DND-41 (cell line): ENCODE measurements around the gene LSMEM2.
A peak's percentile ranks its signal among the peaks of the same experiment; 100 is the strongest.

Source experiments
- ATAC-seq: fragments of 200-7000 bp; cut with Tn5 transposase; 3 replicates; pipeline ENCODE4 v1.9.1; 2021; ENCODE audit warnings: low read depth; ENCODE audit not compliant: insufficient read depth
- DNase-seq: peaks from one replicate; pipeline ENCODE4 v3.0.0-alpha.2; 2020
- H2AFZ ChIP-seq: 2 replicates; pipeline ENCODE4 v1.6.0; 2012; ENCODE audit warnings: low read depth, low read length
- H3K27ac ChIP-seq: 2 replicates; pipeline ENCODE4 v1.5.1; 2012; ENCODE audit warnings: low read length, inconsistent platforms
- H3K27me3 ChIP-seq: fragments of 200-600 bp; sonication (generic); 2 replicates; pipeline ENCODE4 v1.6.0; 2012; ENCODE audit warnings: low read length, mild to moderate bottlenecking, inconsistent platforms; ENCODE audit not compliant: insufficient read depth, poor library complexity
- H3K36me3 ChIP-seq: 2 replicates; pipeline ENCODE4 v1.5.1; 2012; ENCODE audit warnings: low read length, inconsistent platforms; ENCODE audit not compliant: insufficient read depth
- H3K4me1 ChIP-seq: 2 replicates; pipeline ENCODE4 v1.5.1; 2012; ENCODE audit warnings: mild to moderate bottlenecking, low read length; ENCODE audit not compliant: insufficient read depth
- H3K4me2 ChIP-seq: 2 replicates; pipeline ENCODE4 v1.6.0; 2012; ENCODE audit warnings: mild to moderate bottlenecking, moderate library complexity, low read length, inconsistent platforms; ENCODE audit not compliant: insufficient read depth
- H3K4me3 ChIP-seq, 2 experiments: fragments of 200-600 bp in 1 of 2; shearing (Covaris generic) in 1 of 2; 2 replicates each; pipeline ENCODE4 v1.5.1; 2012 to 2016; ENCODE audit warnings: inconsistent platforms in 2 of 2, low read length in 2 of 2, mild to moderate bottlenecking in 2 of 2, low read depth in 1 of 2, moderate library complexity in 1 of 2
- H3K79me2 ChIP-seq: 2 replicates; pipeline ENCODE4 v1.6.0; 2012; ENCODE audit warnings: low read length, inconsistent platforms; ENCODE audit not compliant: insufficient read depth
- H3K9ac ChIP-seq: 2 replicates; pipeline ENCODE4 v1.6.0; 2012; ENCODE audit warnings: low read depth, mild to moderate bottlenecking, inconsistent platforms, low read length, moderate library complexity
- H3K9me3 ChIP-seq: 2 replicates; pipeline ENCODE4 v1.5.1; 2012; ENCODE audit warnings: low read length, moderate library complexity, mild to moderate bottlenecking, inconsistent platforms; ENCODE audit not compliant: insufficient read depth, severe bottlenecking
- H4K20me1 ChIP-seq: 2 replicates; pipeline ENCODE4 v1.6.0; 2012; ENCODE audit warnings: low read length; ENCODE audit not compliant: insufficient read depth
- EZH2 ChIP-seq: IDR thresholded peaks from 3 replicates; pipeline ENCODE4 v1.6.1; 2012; ENCODE audit warnings: borderline replicate concordance, low read depth, mild to moderate bottlenecking, moderate library complexity, low read length, inconsistent platforms; ENCODE audit not compliant: severe bottlenecking
- TF ChIP-seq, protein P1 (sequence below): IDR thresholded peaks from 2 replicates; pipeline ENCODE4 v1.5.1; 2012; ENCODE audit warnings: borderline replicate concordance, low read length, moderate library complexity, mild to moderate bottlenecking; ENCODE audit not compliant: poor library complexity, severe bottlenecking; ENCODE audit errors: extremely low read depth

Gene LSMEM2

DNA sequence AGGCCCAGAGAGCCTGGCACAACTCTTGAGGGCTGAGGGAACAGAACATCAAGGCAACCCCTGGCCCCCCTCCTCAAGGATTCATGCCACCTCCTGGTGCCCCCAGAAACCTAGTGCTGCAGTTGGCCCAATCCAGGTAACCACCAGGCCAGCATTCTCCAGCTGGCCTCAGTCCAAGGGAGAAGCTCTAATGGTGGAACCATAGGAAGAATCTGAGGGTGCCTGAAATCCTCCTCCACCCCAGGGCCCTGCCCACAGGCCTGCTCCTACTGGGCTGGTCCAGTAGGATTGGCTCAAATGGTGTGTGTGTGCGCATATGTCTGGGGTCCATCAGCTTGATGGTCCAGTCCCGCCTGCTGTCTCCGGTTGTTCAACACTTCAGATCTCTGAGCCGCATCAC is 35.9 kb downstream of the LSMEM2 start:
- Histone ChIP-seq H3K4me2 (no peak overlapping the region), H3K79me2 (peaks cover 13% of the 10 kb centered on the region), H4K20me1 (peaks cover 13% of the 10 kb centered on the region; the same call in 1 of the 2 replicates), H3K36me3 (peaks cover 40% of the 10 kb centered on the region), H3K27ac (no peak overlapping the region), H3K4me3 (no peak overlapping the region), H3K9me3 (peaks cover 2% of the 10 kb centered on the region), H3K9ac (no peak overlapping the region), H3K27me3 (no peaks in the 10 kb centered on the region), H2AFZ (no peak overlapping the region), H3K4me1 (peaks cover 20% of the 10 kb centered on the region)
- ATAC-seq: no peak
- TF ChIP-seq, protein P1, sequence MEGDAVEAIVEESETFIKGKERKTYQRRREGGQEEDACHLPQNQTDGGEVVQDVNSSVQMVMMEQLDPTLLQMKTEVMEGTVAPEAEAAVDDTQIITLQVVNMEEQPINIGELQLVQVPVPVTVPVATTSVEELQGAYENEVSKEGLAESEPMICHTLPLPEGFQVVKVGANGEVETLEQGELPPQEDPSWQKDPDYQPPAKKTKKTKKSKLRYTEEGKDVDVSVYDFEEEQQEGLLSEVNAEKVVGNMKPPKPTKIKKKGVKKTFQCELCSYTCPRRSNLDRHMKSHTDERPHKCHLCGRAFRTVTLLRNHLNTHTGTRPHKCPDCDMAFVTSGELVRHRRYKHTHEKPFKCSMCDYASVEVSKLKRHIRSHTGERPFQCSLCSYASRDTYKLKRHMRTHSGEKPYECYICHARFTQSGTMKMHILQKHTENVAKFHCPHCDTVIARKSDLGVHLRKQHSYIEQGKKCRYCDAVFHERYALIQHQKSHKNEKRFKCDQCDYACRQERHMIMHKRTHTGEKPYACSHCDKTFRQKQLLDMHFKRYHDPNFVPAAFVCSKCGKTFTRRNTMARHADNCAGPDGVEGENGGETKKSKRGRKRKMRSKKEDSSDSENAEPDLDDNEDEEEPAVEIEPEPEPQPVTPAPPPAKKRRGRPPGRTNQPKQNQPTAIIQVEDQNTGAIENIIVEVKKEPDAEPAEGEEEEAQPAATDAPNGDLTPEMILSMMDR: no peak
- no peak for TF ChIP-seq EZH2
- no peak for DNase-seq

DNA sequence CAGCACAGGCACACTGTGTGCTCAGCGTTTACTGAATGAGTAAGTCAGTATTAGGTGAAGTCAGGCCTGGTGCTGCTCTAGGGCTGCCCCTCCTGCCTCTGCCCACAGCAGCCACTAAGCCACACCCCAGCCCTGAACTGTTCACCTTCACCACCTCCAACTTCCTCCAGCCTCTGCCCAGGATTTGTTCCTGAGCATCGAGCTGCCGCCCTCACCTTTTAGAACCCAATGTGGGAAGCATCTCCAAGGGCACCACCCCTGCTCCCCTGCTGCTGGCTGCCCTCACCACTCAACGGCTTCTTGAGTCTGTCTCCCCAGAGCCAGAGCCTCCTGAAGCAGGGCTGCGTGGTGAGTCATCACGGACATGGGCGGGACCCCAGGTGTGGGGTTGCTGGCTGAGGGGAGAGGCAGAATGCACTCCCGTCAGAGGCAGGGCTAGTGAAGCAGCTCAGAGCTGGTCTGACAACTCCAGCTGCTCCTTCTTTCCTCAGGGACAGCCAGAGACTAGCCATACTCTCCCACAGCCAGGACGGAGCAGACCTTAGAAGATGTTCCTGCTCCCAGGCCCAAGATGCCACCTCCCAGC is 37.9 kb downstream of the LSMEM2 start:
- TF ChIP-seq, protein P1: no peak
- no peak for TF ChIP-seq EZH2
- Histone ChIP-seq H3K9ac (no peak overlapping the region), H3K27ac (no peak overlapping the region), H3K9me3 (no peaks in the 10 kb centered on the region), H3K36me3 (peaks cover 44% of the 10 kb centered on the region), H3K4me1 (peaks cover 33% of the 10 kb centered on the region), H3K4me3 (no peak overlapping the region), H3K79me2 (peaks cover 24% of the 10 kb centered on the region), H4K20me1 (peaks cover 19% of the 10 kb centered on the region; the same call in 1 of the 2 replicates), H3K27me3 (no peaks in the 10 kb centered on the region), H3K4me2 (no peak overlapping the region), H2AFZ (no peak overlapping the region)
- DNase-seq (no peak), ATAC-seq (no peak)

DNA sequence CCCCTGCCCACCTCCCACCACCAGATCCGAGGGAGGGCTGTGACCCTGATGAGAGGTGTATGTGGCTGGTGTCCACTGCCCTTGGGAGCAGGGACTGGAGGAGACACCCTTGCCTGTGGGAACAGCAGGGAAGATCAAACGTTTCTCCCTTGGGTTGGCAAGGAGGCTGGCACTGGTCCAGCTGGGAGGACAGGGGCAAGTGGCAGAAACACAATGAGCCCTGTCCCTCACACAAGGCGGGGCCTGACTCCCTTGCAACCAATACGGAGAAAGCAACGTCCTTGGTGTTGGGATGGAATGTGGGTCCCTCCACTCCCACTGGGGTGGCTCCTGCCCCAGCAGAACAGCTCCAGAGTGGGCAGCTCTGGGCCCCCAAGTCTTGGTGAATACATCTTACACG is 38.4 kb downstream of the LSMEM2 start:
- peaks cover 39% of the 10 kb centered on the region for H3K4me1 ChIP-seq
- no peak for DNase-seq
- TF ChIP-seq EZH2: no peak
- TF ChIP-seq, protein P1: no peak
- H3K4me3 ChIP-seq: no peak overlapping the region
- H4K20me1 ChIP-seq: peaks cover 19% of the 10 kb centered on the region; the same call in 1 of the 2 replicates
- H2AFZ ChIP-seq: no peak overlapping the region
- H3K9ac ChIP-seq: no peak overlapping the region
- no peak overlapping the region for H3K27ac ChIP-seq
- no peaks in the 10 kb centered on the region for H3K27me3 ChIP-seq
- ATAC-seq: no peak
- H3K4me2 ChIP-seq: no peak overlapping the region
- peaks cover 44% of the 10 kb centered on the region for H3K36me3 ChIP-seq
- H3K9me3 ChIP-seq: no peaks in the 10 kb centered on the region
- peaks cover 24% of the 10 kb centered on the region for H3K79me2 ChIP-seq

DNA sequence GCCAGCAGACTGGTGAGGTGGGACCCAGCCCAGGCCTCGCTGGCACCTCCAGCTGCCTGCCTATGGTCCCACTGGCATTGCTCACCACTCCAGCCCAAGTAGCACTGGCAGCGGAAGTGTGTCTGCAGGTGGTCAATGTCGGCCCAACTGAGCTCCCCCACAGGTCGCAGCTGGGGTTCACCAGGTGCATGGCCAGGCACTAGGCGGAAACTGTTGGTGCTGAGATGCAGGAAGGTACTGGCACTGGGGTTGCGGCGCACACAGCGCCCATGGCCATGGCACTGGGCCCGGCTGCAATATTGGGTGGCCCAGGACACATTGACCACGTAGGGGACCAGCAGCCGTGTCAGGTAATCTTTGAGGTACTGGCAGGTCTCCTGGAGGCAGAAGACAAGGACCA is 39.3 kb downstream of the LSMEM2 start:
- TF ChIP-seq EZH2: no peak
- TF ChIP-seq, protein P1: no peak
- Histone ChIP-seq H3K4me3 (no peak overlapping the region), H3K9me3 (no peaks in the 10 kb centered on the region), H3K4me2 (peak overlapping the region; percentile 0; the same call in 1 of the 2 replicates), H3K79me2 (peaks cover 24% of the 10 kb centered on the region), H3K27me3 (no peaks in the 10 kb centered on the region), H2AFZ (no peak overlapping the region), H3K9ac (no peak overlapping the region), H4K20me1 (peaks cover 19% of the 10 kb centered on the region; the same call in 1 of the 2 replicates), H3K4me1 (peaks cover 42% of the 10 kb centered on the region), H3K36me3 (peaks cover 44% of the 10 kb centered on the region), H3K27ac (no peak overlapping the region)
- DNase-seq: no peak
- no peak for ATAC-seq
